Suprapubic skin (tissue), 4 donors: ENCODE measurements around the gene CD9. TPM values are rescaled to one million over a fixed set of nuclear protein-coding genes. Genes with fewer than 3 reads are reported as not detected.
A peak's percentile ranks its signal among the peaks of the same experiment; 100 is the strongest.

Source experiments
- DNase-seq, 2 donors: peaks; one replicate each; pipeline ENCODE4 v3.0.0-alpha.2; 2019; ENCODE audit warnings: low spot score in 2 of 2
- H3K27ac ChIP-seq: fragments of 200-600 bp; sonication (generic); one replicate; pipeline ENCODE4 v1.5.1; 2019
- H3K27me3 ChIP-seq: fragments of 200-600 bp; sonication (generic); one replicate; pipeline ENCODE4 v1.5.1; 2019
- H3K36me3 ChIP-seq: fragments of 200-600 bp; sonication (generic); one replicate; pipeline ENCODE4 v1.5.1; 2019
- H3K4me1 ChIP-seq: fragments of 200-600 bp; sonication (generic); one replicate; pipeline ENCODE4 v1.5.1; 2019
- H3K4me3 ChIP-seq: fragments of 200-600 bp; sonication (generic); one replicate; pipeline ENCODE4 v1.5.1; 2019; ENCODE audit warnings: mild to moderate bottlenecking
- H3K9me3 ChIP-seq: fragments of 200-600 bp; sonication (generic); one replicate; pipeline ENCODE4 v1.5.1; 2019
- EP300 ChIP-seq: sonication (generic); formaldehyde crosslinking; IDR thresholded peaks from one replicate; pipeline ENCODE4 v1.6.1; 2017; ENCODE audit warnings: antibody characterized with exemption
- POLR2A ChIP-seq, 2 donors: fragments of 450-650 bp; IDR thresholded peaks; one replicate each; pipeline ENCODE4 v1.6.1; 2017; ENCODE audit warnings: antibody characterized with exemption in 2 of 2, mild to moderate bottlenecking in 2 of 2, moderate library complexity in 2 of 2
- POLR2AphosphoS5 ChIP-seq, 3 donors: sonication (generic); formaldehyde crosslinking; IDR thresholded peaks; one replicate each; pipeline ENCODE4 v1.6.1; 2017; ENCODE audit warnings: antibody characterized with exemption in 3 of 3
- WGBS: methylation state at CpG from one replicate; pipeline ENCODE4 v1.1.5; 2018; 5-methylcytosine and 5-hydroxymethylcytosine counted together
- total RNA-seq, 4 donors: library from RNA; depleted of rRNA; stranded (reverse); fragments of >200 nt; gene quantifications; one replicate each; pipeline ENCODE4 v1.1.0, GENCODE V29; 2016
- TF ChIP-seq, protein P1 (sequence below), 2 donors: fragments of 200-600 bp in 1 of 2; fragments of 450-650 bp in 1 of 2; sonication (generic) in 1 of 2; IDR thresholded peaks; one replicate each; pipeline ENCODE4 v1.5.1; 2016 to 2019; ENCODE audit warnings: antibody characterized with exemption in 2 of 2, mild to moderate bottlenecking in 1 of 2, moderate library complexity in 1 of 2

The CD9 gene
- total RNA-seq, 4 donors from 2014 or later, result 420 to 548 (median 475) TPM

GRCh38 chr12:6279631-6280030 is 79.4 kb downstream of the CD9 start:
- Histone ChIP-seq H3K27me3 (no peaks in the 10 kb centered on the region), H3K4me3 (no peak overlapping the region), H3K9me3 (no peaks in the 10 kb centered on the region), H3K36me3 (no peaks in the 10 kb centered on the region), H3K4me1 (peaks cover 44% of the 10 kb centered on the region), H3K27ac (peak overlapping the region; percentile 96)
- TF ChIP-seq EP300 (no peak), POLR2A (IDR thresholded peaks at IDR 0.05) (no peak), POLR2AphosphoS5 (IDR thresholded peaks at IDR 0.05) (no peak)
- TF ChIP-seq, protein P1, sequence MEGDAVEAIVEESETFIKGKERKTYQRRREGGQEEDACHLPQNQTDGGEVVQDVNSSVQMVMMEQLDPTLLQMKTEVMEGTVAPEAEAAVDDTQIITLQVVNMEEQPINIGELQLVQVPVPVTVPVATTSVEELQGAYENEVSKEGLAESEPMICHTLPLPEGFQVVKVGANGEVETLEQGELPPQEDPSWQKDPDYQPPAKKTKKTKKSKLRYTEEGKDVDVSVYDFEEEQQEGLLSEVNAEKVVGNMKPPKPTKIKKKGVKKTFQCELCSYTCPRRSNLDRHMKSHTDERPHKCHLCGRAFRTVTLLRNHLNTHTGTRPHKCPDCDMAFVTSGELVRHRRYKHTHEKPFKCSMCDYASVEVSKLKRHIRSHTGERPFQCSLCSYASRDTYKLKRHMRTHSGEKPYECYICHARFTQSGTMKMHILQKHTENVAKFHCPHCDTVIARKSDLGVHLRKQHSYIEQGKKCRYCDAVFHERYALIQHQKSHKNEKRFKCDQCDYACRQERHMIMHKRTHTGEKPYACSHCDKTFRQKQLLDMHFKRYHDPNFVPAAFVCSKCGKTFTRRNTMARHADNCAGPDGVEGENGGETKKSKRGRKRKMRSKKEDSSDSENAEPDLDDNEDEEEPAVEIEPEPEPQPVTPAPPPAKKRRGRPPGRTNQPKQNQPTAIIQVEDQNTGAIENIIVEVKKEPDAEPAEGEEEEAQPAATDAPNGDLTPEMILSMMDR (IDR thresholded peaks at IDR 0.05), result no peak
- 81% methylated on average over 7 of the region's 8 CpGs for WGBS
- DNase-seq, result peak in 1 of 2 donors; percentile 71

DNA sequence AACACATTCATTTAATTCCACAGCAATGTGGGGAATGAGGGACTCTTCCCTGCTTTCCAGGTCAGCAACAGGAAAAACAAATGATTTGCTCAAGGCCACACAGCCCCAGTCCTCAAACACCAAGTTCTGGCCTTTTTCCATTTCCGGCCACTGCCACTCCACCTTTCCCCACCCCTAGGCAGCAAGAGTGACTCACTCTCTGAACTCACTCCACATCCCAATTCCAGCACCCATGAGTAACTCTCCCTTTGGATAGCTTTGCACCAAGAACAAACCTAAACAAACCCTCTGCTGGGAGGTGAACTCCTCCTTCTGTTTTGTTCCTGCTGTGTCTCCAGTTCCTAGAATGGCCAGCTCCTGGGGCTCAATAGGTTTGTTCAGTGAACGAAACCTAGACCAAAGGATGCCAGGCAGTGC is 79.9 kb downstream of the CD9 start:
- Histone ChIP-seq H3K9me3 (no peaks in the 10 kb centered on the region), H3K27me3 (no peaks in the 10 kb centered on the region), H3K4me1 (peaks cover 46% of the 10 kb centered on the region), H3K27ac (peak overlapping the region; percentile 96), H3K36me3 (no peaks in the 10 kb centered on the region), H3K4me3 (no peak overlapping the region)
- DNase-seq, result peak; percentile 71 to 83
- WGBS, result 44% methylated on average over 2 of the region's 2 CpGs
- TF ChIP-seq, protein P1 (IDR thresholded peaks at IDR 0.05), result no peak
- TF ChIP-seq POLR2A (IDR thresholded peaks at IDR 0.05) (no peak), POLR2AphosphoS5 (IDR thresholded peaks at IDR 0.05) (peak in 1 of 3 donors; percentile 35)

DNA sequence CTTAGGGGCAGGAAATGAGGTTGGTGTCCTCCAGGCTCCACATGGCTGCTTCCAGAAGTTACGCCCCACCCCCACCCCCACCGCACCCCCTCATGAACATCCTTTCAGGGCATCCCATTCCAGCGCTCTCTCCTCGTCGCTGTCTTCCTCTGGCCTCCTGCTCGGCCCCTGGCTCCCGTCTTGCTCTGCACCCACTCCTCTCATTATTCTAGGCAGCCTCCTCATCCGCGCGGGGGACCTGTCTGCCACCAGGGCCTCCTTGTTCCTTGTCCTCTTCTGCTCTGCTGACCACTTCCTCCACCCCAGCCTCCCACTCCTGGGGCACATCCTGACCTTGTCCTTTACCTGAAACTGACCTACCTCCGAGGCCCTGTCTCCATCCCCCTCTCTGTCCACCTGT is 80.5 kb downstream of the CD9 start:
- 83% methylated on average over 11 of the region's 11 CpGs for WGBS
- TF ChIP-seq, protein P1 (IDR thresholded peaks at IDR 0.05), result no peak
- no peak for TF ChIP-seq EP300
- no peak for TF ChIP-seq POLR2A (IDR thresholded peaks at IDR 0.05)
- TF ChIP-seq POLR2AphosphoS5 (IDR thresholded peaks at IDR 0.05), result no peak
- peak in 1 of 2 donors; percentile 54 for DNase-seq
- Histone ChIP-seq H3K4me3 (no peak overlapping the region), H3K27ac (peak overlapping the region; percentile 42), H3K9me3 (no peaks in the 10 kb centered on the region), H3K36me3 (no peaks in the 10 kb centered on the region), H3K4me1 (peaks cover 50% of the 10 kb centered on the region), H3K27me3 (no peaks in the 10 kb centered on the region)

DNA sequence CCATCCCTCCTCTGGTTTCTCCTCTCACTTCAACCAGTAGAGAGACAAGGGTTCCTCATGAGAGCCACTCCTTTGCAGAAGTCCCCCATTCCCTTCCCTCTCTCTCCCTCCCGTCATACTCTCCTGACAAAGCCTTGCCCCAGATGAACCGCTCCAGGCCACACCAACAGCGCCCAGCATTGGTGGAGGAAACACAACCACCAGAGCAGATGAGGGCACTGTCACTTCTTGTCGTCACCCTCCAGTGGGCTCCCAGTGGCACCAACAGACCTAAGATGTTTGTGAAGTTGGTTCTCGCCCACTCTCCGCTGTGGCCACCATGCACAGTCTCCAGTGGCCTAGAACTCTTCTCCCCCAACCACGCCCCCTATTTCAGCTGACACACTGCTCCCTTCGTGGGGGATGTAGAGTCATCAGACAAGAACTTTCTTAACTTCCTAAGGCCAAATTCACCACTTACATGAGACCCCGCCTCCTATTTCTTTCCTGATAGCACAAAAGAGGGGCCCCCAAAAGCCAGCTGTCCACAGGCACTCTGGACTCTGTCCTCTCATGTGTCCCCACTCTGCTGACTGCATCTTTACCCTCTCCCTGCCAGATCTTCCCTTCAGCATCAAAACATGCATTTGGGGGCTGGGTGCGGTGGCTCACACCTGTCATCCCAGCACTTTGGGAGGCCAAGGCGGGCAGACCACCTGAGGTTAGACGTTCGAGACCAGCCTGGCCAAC is 81.0 kb downstream of the CD9 start:
- H3K27me3 ChIP-seq, result no peaks in the 10 kb centered on the region
- WGBS, result 91% methylated on average over 13 of the region's 13 CpGs
- TF ChIP-seq POLR2AphosphoS5 (IDR thresholded peaks at IDR 0.05), result no peak
- TF ChIP-seq POLR2A (IDR thresholded peaks at IDR 0.05), result no peak
- TF ChIP-seq, protein P1 (IDR thresholded peaks at IDR 0.05), result no peak
- no peak for TF ChIP-seq EP300
- DNase-seq, result peak in 1 of 2 donors; percentile 72
- no peaks in the 10 kb centered on the region for H3K9me3 ChIP-seq
- peaks cover 50% of the 10 kb centered on the region for H3K4me1 ChIP-seq
- no peaks in the 10 kb centered on the region for H3K36me3 ChIP-seq
- no peak overlapping the region for H3K27ac ChIP-seq
- H3K4me3 ChIP-seq, result no peak overlapping the region

GRCh38 chr12:6282453-6282840 is 82.2 kb downstream of the CD9 start:
- H3K27ac ChIP-seq, result no peak overlapping the region
- H3K4me1 ChIP-seq, result peaks cover 43% of the 10 kb centered on the region
- no peaks in the 10 kb centered on the region for H3K36me3 ChIP-seq
- 94% methylated on average over 4 of the region's 4 CpGs for WGBS
- no peak overlapping the region for H3K4me3 ChIP-seq
- H3K27me3 ChIP-seq, result no peaks in the 10 kb centered on the region
- H3K9me3 ChIP-seq, result no peaks in the 10 kb centered on the region
- no peak for DNase-seq
- TF ChIP-seq, protein P1 (IDR thresholded peaks at IDR 0.05), result no peak
- TF ChIP-seq POLR2A (IDR thresholded peaks at IDR 0.05) (no peak), POLR2AphosphoS5 (IDR thresholded peaks at IDR 0.05) (no peak), EP300 (no peak)
